Lung (tissue), 12 donors: ENCODE data around the gene TMEM131. TPM values are rescaled to one million over a fixed set of nuclear protein-coding genes. Genes with fewer than 3 reads are reported as not detected.

Experiments used
- ATAC-seq: fragments of 200-7000 bp; cut with Tn5 transposase; one replicate; pipeline ENCODE4 v1.9.1; 2020; ENCODE audit warnings: moderate number of reproducible peaks; ENCODE audit not compliant: insufficient read depth, low FRiP score
- DNase-seq, 3 donors: peaks; one replicate each; pipeline ENCODE4 v3.0.0-alpha.2; 2013 to 2017
- H3K27ac ChIP-seq, 2 donors: one replicate each; pipeline ENCODE4 v1.5.1; 2013; ENCODE audit warnings: mild to moderate bottlenecking in 2 of 2, moderate library complexity in 2 of 2, control low read depth in 1 of 2, inconsistent platforms in 1 of 2, low read depth in 1 of 2, low read length in 1 of 2
- H3K27me3 ChIP-seq, 3 donors: one replicate each; pipeline ENCODE4 v1.5.1; 2013; ENCODE audit warnings: low read length in 2 of 3; ENCODE audit not compliant: control insufficient read depth in 3 of 3, insufficient read depth in 3 of 3
- H3K36me3 ChIP-seq, 4 donors: one replicate each; pipeline ENCODE4 v1.5.1; 2013; ENCODE audit warnings: low read length in 4 of 4, mild to moderate bottlenecking in 1 of 4, moderate library complexity in 1 of 4; ENCODE audit not compliant: control insufficient read depth in 4 of 4, insufficient read depth in 4 of 4
- H3K4me1 ChIP-seq, 5 donors: one replicate each; pipeline ENCODE4 v1.5.1; 2013; ENCODE audit warnings: low read length in 5 of 5, mild to moderate bottlenecking in 2 of 5, moderate library complexity in 1 of 5; ENCODE audit not compliant: control insufficient read depth in 5 of 5, insufficient read depth in 5 of 5
- H3K4me3 ChIP-seq: one replicate; pipeline ENCODE4 v1.5.1; 2013; ENCODE audit warnings: mild to moderate bottlenecking, control low read depth, moderate library complexity
- H3K9ac ChIP-seq, 2 donors: one replicate each; pipeline ENCODE4 v1.5.1; 2013; ENCODE audit warnings: low read length in 2 of 2, control low read depth in 1 of 2; ENCODE audit not compliant: insufficient read depth in 1 of 2
- H3K9me3 ChIP-seq, 4 donors: one replicate each; pipeline ENCODE4 v1.5.1; 2013; ENCODE audit warnings: low read length in 3 of 4, mild to moderate bottlenecking in 1 of 4, moderate library complexity in 1 of 4; ENCODE audit not compliant: control insufficient read depth in 4 of 4, insufficient read depth in 3 of 4
- CTCF ChIP-seq: IDR thresholded peaks from 2 replicates; pipeline ENCODE4 v1.5.1; 2012; ENCODE audit warnings: mild to moderate bottlenecking; ENCODE audit errors: control extremely low read depth, extremely low read depth
- WGBS, 2 donors: extraction: QIAGEN DNeasy Blood & Tissue Kit; methylation state at CpG; one replicate each; pipeline ENCODE4 v1.1.7; 2013; 5-methylcytosine and 5-hydroxymethylcytosine counted together
- polyA plus RNA-seq, 2 donors: library from polyadenylated mRNA; stranded (reverse); fragments of 200-250 nt; gene quantifications; one replicate each; pipeline ENCODE4 v1.2.1, GENCODE V29; 2013
- total RNA-seq, 2 donors: library from RNA; depleted of rRNA in 1 of 2; stranded (reverse); fragments of >200 nt in 1 of 2; gene quantifications; one replicate each; pipeline ENCODE4 v1.2.1, GENCODE V29; 2014 to 2021
- donor health status: control.
- donor health status: control.
- donor health status: Bipolar disorder and iron deficiency.
- donor health status: healthy.
- donor health status: DM: yes; HTN: yes; CAD: no.

TMEM131 gene
- total and polyA plus RNA-seq, 4 donors: 9.3 to 54.0 (median 23.7) TPM

GRCh38 chr2:97996679-97997078, 931 bp upstream of the TMEM131 start:
- no peaks in the 10 kb centered on the region for H3K36me3 ChIP-seq
- WGBS, 2 donors: 89 to 91% methylated on average over 19 of the region's 19 CpGs
- no peak overlapping the region for H3K9ac ChIP-seq
- H3K4me3 ChIP-seq: peak overlapping the region; percentile 57
- ATAC-seq (no peak), DNase-seq (no peak)
- peak overlapping the region in 1 of 2 donors; percentile 89 for H3K27ac ChIP-seq
- H3K27me3 ChIP-seq: no peaks in the 10 kb centered on the region
- TF ChIP-seq CTCF: no peak
- no peaks in the 10 kb centered on the region for H3K9me3 ChIP-seq
- H3K4me1 ChIP-seq: peaks cover 0 to 22% (median 9%) of the 10 kb centered on the region in 5 donors

GRCh38 chr2:97995026-97995733, 568 bp downstream of the TMEM131 start:
- ATAC-seq (peak; percentile 76), DNase-seq (peak in 2 of 3 donors; percentile 50 to 58)
- WGBS, 2 donors: 0% methylated on average over 47 to 81 of the region's 81 CpGs
- peak overlapping the region; percentile 89 to 93 for H3K27ac ChIP-seq
- peaks cover 0 to 22% (median 9%) of the 10 kb centered on the region in 5 donors for H3K4me1 ChIP-seq
- H3K9ac ChIP-seq: peak overlapping the region; percentile 29 to 87
- no peaks in the 10 kb centered on the region for H3K9me3 ChIP-seq
- TF ChIP-seq CTCF: no peak
- peak overlapping the region; percentile 80 for H3K4me3 ChIP-seq
- H3K36me3 ChIP-seq: no peaks in the 10 kb centered on the region
- no peaks in the 10 kb centered on the region for H3K27me3 ChIP-seq

GRCh38 chr2:97994476-97994875, 1.3 kb downstream of the TMEM131 start:
- H3K9me3 ChIP-seq: no peaks in the 10 kb centered on the region
- peaks cover 0 to 22% (median 9%) of the 10 kb centered on the region in 5 donors for H3K4me1 ChIP-seq
- no peak overlapping the region for H3K4me3 ChIP-seq
- TF ChIP-seq CTCF: no peak
- H3K36me3 ChIP-seq: no peaks in the 10 kb centered on the region
- H3K27ac ChIP-seq: no peak overlapping the region
- no peaks in the 10 kb centered on the region for H3K27me3 ChIP-seq
- ATAC-seq (no peak), DNase-seq (peak in 1 of 3 donors; percentile 15)
- H3K9ac ChIP-seq: peak overlapping the region in 1 of 2 donors; percentile 87
- 7 to 16% methylated on average over 4 of the region's 4 CpGs for WGBS, 2 donors

GRCh38 chr2:97993926-97994325, 1.8 kb downstream of the TMEM131 start:
- Histone ChIP-seq H3K9me3 (no peaks in the 10 kb centered on the region), H3K36me3 (no peaks in the 10 kb centered on the region), H3K27me3 (no peaks in the 10 kb centered on the region), H3K4me1 (peaks cover 0 to 22% (median 9%) of the 10 kb centered on the region in 5 donors), H3K27ac (no peak overlapping the region), H3K4me3 (no peak overlapping the region), H3K9ac (peak overlapping the region in 1 of 2 donors; percentile 87)
- TF ChIP-seq CTCF: no peak
- 59 to 76% methylated on average over 6 of the region's 6 CpGs for WGBS, 2 donors
- DNase-seq (peak in 1 of 3 donors; percentile 9), ATAC-seq (no peak)
